Measurements from ENCODE around the gene HDAC4. TPM values are rescaled to one million over a fixed set of nuclear protein-coding genes. Genes with fewer than 3 reads are reported as not detected.

HDAC4 gene
- total and polyA plus RNA-seq, 2 of the 4 experiments (the other 2 are of a cell fraction) = 4.1 to 7.2 TPM

DNA sequence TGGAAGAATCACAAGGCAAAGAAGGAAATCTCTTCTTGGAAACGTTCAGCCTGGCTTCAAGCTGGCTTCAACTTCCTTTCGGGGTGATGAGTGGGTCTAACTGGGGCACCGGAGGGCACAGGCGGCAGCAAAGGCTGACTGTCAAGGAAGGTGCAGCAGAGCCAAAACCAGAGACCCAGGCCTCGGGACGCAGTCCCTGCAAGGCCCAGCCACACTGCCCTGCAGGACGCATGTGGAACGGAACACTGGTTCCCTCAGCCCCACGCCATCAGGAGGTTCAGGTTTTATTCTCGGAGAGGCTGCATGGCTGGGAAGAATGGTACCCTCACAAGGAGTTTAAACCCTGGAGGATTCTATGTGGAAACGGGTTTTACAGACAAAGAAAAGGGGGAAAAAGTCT, 165.5 kb downstream of the HDAC4 start:
- Histone ChIP-seq H3K9me3 (ENCODE audit: control insufficient read depth, insufficient read depth, low read length) (no peaks in the 10 kb centered on the region), H3K23ac (ENCODE audit: low read depth, low read length) (no peak overlapping the region), H3K9me1 (ENCODE audit: insufficient read depth, low read length) (peaks cover 10% of the 10 kb centered on the region; the same call in 1 of the 2 replicates), H3K4ac (ENCODE audit: low read depth, low read length) (no peak overlapping the region), H4K5ac (ENCODE audit: low read depth, low read length) (no peak overlapping the region), H4K8ac (ENCODE audit: low read depth in 2 of 2, low read length in 2 of 2) (no peak overlapping the region), H3K4me1 (ENCODE audit: control insufficient read depth, insufficient read depth, low read length) (peaks cover 8% of the 10 kb centered on the region), H3K9ac (ENCODE audit: low read depth, low read length) (no peak overlapping the region), H2AK5ac (ENCODE audit: low read depth, low read length) (no peak overlapping the region), H3K27me3 (ENCODE audit: control insufficient read depth, insufficient read depth, low read length) (no peaks in the 10 kb centered on the region), H2AFZ (replicated peaks; ENCODE audit: low read length, poor library complexity) (no peak overlapping the region), H2AK9ac (replicated peaks; ENCODE audit: low read depth, low read length, poor library complexity) (no peak overlapping the region), H3K4me3 (ENCODE audit: insufficient read depth, low read depth, low read length) (no peak overlapping the region), H3K79me1 (ENCODE audit: low read depth in 1 of 2, low read length in 2 of 2) (peaks cover 27 to 35% of the 10 kb centered on the region in 2 experiments), H2BK120ac (ENCODE audit: low read depth, low read length) (no peak overlapping the region), H3K18ac (ENCODE audit: low read depth, low read length) (no peak overlapping the region), H3K14ac (replicated peaks; ENCODE audit: low read depth, low read length) (no peak overlapping the region), H3K4me2 (ENCODE audit: low read depth, low read length) (no peak overlapping the region), H4K91ac (ENCODE audit: insufficient read depth, low read depth, low read length) (no peak overlapping the region), H3K36me3 (ENCODE audit: control insufficient read depth, insufficient read depth, low read length) (peaks cover 4% of the 10 kb centered on the region; the same call in 1 of the 2 replicates), H2BK5ac (ENCODE audit: low read depth, low read length, poor library complexity, severe bottlenecking) (no peak overlapping the region), H2BK15ac (ENCODE audit: low read depth, low read length) (no peak overlapping the region), H3K56ac (ENCODE audit: extremely low read depth, insufficient read depth, low read length) (no peak overlapping the region), H4K20me1 (ENCODE audit: insufficient read depth, low read length) (peaks cover 22% of the 10 kb centered on the region), H3K27ac (ENCODE audit: insufficient read depth, low read length) (no peak overlapping the region), H2BK20ac (ENCODE audit: low read depth, low read length) (no peak overlapping the region)
- ChIA-PET POLR2A (ENCODE audit: unreplicated experiment) (no interaction called here), CTCF (no interaction called here)
- dilution Hi-C loops (cut with HindIII; ENCODE audit: low sequenced_read_pairs, unreplicated experiment) = no loop called here
- no TSS peak for BruUV-seq (replicated peaks)
- in situ Hi-C loops (cut with MboI; ENCODE audit: low sequenced_read_pairs) = no loop called here
- WGBS, 2 experiments (ENCODE audit: extremely low coverage in 2 of 2, insufficient read length in 1 of 2) = 100% methylated on average over 2 of the region's 11 CpGs; no CpG with 5 or more reads in 1 of the 2 experiments
- TF ChIP-seq BHLHE40 (IDR thresholded peaks at IDR 0.05; ENCODE audit: low read depth, low read length) (no peak), SMC3 (IDR thresholded peaks at IDR 0.05; ENCODE audit: low read depth, low read length) (no peak), RCOR1 (IDR thresholded peaks at IDR 0.05; ENCODE audit: insufficient replicate concordance, low read length) (no peak), FOS (IDR thresholded peaks at IDR 0.05; ENCODE audit: low read depth, low read length) (no peak), MXI1 (IDR thresholded peaks at IDR 0.05; ENCODE audit: borderline replicate concordance, low read depth, low read length) (no peak), RFX5 (IDR thresholded peaks at IDR 0.05; ENCODE audit: low read depth, low read length) (no peak), RAD21 (IDR thresholded peaks at IDR 0.05; ENCODE audit: low read length) (no peak), MAZ (IDR thresholded peaks at IDR 0.05; ENCODE audit: borderline replicate concordance, low read depth, low read length) (no peak), POLR2A (IDR thresholded peaks at IDR 0.05; ENCODE audit: low read depth, low read length) (no peak), CHD1 (IDR thresholded peaks at IDR 0.05; ENCODE audit: low read depth, low read length) (no peak), NFE2L2 (IDR thresholded peaks at IDR 0.05; ENCODE audit: low read depth, low read length) (no peak), MAFK (IDR thresholded peaks at IDR 0.05; ENCODE audit: low read depth, low read length) (no peak), CEBPB (IDR thresholded peaks at IDR 0.05; ENCODE audit: low read depth, low read length) (no peak)
- TF ChIP-seq, protein P1, sequence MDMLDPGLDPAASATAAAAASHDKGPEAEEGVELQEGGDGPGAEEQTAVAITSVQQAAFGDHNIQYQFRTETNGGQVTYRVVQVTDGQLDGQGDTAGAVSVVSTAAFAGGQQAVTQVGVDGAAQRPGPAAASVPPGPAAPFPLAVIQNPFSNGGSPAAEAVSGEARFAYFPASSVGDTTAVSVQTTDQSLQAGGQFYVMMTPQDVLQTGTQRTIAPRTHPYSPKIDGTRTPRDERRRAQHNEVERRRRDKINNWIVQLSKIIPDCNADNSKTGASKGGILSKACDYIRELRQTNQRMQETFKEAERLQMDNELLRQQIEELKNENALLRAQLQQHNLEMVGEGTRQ (IDR thresholded peaks at IDR 0.05; ENCODE audit: low read depth, low read length) = no peak
- TF ChIP-seq, protein P2, sequence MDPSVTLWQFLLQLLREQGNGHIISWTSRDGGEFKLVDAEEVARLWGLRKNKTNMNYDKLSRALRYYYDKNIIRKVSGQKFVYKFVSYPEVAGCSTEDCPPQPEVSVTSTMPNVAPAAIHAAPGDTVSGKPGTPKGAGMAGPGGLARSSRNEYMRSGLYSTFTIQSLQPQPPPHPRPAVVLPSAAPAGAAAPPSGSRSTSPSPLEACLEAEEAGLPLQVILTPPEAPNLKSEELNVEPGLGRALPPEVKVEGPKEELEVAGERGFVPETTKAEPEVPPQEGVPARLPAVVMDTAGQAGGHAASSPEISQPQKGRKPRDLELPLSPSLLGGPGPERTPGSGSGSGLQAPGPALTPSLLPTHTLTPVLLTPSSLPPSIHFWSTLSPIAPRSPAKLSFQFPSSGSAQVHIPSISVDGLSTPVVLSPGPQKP (IDR thresholded peaks at IDR 0.05; ENCODE audit: borderline replicate concordance, low read depth, low read length) = no peak
- TF ChIP-seq, protein P3, sequence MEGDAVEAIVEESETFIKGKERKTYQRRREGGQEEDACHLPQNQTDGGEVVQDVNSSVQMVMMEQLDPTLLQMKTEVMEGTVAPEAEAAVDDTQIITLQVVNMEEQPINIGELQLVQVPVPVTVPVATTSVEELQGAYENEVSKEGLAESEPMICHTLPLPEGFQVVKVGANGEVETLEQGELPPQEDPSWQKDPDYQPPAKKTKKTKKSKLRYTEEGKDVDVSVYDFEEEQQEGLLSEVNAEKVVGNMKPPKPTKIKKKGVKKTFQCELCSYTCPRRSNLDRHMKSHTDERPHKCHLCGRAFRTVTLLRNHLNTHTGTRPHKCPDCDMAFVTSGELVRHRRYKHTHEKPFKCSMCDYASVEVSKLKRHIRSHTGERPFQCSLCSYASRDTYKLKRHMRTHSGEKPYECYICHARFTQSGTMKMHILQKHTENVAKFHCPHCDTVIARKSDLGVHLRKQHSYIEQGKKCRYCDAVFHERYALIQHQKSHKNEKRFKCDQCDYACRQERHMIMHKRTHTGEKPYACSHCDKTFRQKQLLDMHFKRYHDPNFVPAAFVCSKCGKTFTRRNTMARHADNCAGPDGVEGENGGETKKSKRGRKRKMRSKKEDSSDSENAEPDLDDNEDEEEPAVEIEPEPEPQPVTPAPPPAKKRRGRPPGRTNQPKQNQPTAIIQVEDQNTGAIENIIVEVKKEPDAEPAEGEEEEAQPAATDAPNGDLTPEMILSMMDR (conservative IDR thresholded peaks at IDR 0.05; ENCODE audit: low read depth, low read length) = no peak
- DNase-seq (no peak), ATAC-seq (ENCODE audit: low read depth) (no peak)
- intact Hi-C loops (cut with micrococcal nuclease) = no loop called here

Data from IMR-90 (cell line).